Stimulated activated CD8-positive, alpha-beta memory T cell treated with anti-CD3 and anti-CD28 coated beads, Interleukin-15, amount 100 ng/mL, for 48 hours (primary cell): ENCODE measurements around the gene CPA1.

Experiments
- DNase-seq, 2 donors: peaks; one replicate each; pipeline ENCODE4 v3.0.0-alpha.2; 2020; ENCODE audit warnings: low read depth in 2 of 2

The CPA1 gene

DNA sequence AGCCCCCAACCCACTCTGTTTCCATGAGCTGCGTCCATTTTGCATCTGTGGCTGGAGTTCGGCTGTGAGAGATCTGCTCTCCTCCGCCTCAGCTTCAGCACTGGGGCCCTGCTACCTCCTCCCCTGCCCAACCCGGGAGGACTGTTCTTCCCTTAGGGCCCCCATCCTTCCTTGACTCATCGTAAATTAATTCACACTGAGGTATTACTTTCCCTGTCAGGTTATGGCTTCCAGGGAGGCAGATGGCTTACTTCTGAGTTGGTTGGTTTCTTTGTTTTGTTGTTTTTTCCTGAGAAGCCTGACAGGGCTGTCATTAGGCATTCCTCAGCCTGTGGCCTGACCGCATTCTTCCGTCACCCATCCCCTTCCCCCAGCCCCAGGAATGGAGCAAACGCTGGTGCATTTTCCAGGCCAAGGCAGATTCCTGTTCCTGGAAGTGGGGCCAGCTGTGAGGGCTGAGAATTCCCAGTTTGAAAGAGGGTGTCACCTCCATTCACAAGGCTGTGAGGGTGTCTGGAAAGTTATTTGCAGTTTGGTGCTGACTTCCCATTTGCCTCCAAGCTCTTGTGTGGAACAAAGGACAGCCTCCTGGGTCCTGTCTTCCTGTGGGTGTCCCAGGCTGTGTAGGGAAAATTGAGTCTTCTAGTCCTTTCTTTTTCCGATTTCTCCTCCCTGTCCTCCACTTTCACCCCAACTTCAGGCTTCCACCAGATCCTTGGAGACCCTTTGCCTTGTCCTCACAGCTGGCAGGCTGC, 24.0 kb upstream of the CPA1 start:
- no peak for DNase-seq

DNA sequence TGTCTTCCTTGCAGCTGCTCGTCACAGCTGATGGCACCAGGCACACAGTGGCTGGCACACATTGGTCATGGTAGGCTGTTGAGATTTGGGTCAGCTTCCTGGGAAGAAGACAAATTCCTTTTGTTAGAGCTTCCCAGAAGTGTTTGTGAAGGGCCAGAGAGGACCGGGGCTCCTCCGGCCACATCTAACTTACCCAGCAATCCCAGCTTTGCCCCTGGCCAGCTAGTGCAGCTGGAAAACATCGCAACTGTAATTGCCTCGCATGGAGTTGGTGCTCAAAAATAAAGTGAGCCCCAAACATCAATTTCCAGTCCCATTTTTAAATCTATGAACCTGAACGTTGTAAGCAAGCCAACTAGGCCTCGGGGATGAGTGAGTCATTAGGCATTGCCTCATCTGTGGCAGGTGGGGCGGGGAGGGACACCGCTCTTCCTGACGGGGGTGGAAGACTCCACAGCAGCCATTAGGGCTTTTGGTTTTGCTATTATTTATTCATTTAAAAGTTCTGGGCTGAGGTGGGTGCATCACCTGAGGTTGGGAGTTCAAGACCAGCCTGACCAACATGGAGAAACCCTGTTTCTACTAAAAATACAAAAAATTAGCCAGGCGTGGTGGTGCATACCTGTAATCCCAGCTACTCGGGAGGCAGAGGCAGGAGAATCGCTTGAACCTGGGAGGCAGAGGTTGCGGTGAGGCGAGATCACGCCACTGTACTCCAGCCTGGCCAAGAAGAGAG, 23.2 kb upstream of the CPA1 start:
- no peak for DNase-seq

DNA sequence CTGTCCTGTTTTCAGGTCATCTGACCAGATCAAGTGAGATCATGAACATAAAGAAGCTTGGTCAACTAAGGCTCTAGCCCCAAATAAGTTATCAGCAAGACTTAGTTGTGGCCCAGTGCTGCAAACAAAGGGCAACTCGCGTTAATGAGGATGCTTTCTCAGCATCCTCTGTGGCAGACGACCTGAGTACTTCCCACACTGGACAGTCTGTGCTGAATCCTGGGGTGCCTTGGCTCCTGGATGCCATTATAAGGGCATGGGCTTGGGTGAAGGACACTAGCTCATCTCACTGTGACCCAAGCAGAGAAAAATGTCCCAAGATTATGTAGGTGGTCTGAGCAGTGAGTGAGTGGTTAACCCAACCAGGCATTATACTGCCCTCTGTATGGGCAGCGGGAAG, 21.8 kb upstream of the CPA1 start:
- no peak for DNase-seq

DNA sequence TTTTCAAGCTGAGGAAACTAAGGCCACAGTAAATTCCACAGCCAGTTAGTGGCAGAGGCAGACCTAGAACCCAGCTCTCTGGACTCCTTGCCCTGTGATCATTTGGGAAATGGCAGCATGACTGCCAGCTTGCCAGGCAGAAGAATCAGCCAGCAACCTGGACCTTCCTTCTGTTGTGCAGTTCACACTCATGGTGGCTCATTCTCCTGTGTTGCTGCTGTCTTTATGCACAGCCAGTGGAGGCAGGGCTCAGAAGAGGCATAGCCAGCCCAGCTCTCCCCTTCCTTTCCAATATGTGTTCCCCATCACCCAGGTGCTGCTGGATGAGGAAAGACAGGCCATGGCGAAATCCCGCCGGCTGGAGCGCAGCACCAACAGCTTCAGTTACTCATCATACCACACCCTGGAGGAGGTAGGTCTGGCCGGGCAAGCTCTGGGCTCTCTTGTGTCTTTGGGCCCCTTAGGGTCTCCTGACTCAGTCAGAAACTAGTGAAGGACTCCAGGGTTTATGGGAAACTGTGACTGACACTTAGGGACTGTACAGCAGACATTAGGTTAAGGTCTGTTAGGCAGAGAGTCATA, 20.9 kb upstream of the CPA1 start:
- DNase-seq = no peak

DNA sequence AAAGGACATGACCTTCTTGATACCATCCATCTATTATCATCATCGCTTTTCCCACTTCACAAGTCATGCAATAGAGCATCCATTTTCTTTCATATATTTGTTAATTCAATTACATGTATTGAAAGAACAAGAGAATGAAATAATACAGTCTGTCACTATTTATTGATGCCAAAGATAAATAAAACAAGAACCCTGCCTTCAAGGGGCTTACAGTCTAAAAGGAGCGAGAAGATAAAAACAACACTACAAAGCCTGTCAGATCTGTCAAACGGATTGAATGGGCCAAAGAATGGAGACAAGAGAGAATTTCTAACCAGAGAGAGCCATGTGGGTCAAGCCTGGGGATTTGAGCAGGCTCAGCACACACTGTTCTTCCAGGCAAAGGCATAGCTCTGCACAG, 19.8 kb upstream of the CPA1 start:
- no peak for DNase-seq

DNA sequence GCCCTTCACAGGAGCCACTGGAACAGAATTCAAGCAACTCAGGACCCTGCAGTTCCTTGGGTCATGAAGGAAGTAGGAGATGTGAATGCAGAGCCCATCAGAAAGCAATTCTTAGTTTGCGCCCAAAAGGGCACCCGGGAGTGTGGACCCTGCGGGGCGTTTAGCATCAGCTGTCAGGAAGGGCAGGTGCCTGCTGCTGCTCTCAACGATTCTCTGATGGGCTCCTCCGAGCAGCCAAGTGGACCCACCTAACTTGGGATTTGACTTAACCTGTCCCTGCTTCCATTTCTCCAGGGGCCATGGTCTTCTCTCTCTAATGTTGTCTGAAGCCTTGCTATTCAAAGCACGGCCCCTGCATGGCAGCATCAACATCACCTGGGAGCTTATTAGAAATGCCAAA, 18.6 kb upstream of the CPA1 start:
- no peak for DNase-seq

DNA sequence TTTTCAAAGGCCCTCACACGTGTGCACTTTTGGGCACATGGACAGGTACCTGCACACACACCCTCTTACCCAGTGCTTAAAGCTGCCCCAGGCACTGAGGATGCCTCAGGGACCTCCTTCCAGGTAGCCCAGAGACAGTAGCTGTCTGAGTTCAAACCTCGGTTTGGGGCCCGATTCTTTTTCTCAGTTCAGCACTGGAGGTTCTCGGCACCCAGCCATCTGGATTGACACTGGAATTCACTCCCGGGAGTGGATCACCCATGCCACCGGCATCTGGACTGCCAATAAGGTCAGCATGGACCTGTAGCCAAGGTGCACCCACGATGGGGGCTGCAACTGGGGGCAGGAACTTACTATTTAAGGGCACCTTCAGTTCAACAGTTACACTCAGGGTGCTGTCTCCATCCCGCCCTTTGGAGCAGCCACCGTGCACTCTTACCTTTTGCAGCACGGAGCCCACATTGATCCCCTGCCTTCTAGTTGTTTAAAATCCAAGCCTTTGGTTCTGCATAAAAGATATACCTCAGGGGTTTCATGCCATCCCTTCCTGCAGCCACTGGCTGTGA, 18.0 kb upstream of the CPA1 start:
- no peak for DNase-seq

DNA sequence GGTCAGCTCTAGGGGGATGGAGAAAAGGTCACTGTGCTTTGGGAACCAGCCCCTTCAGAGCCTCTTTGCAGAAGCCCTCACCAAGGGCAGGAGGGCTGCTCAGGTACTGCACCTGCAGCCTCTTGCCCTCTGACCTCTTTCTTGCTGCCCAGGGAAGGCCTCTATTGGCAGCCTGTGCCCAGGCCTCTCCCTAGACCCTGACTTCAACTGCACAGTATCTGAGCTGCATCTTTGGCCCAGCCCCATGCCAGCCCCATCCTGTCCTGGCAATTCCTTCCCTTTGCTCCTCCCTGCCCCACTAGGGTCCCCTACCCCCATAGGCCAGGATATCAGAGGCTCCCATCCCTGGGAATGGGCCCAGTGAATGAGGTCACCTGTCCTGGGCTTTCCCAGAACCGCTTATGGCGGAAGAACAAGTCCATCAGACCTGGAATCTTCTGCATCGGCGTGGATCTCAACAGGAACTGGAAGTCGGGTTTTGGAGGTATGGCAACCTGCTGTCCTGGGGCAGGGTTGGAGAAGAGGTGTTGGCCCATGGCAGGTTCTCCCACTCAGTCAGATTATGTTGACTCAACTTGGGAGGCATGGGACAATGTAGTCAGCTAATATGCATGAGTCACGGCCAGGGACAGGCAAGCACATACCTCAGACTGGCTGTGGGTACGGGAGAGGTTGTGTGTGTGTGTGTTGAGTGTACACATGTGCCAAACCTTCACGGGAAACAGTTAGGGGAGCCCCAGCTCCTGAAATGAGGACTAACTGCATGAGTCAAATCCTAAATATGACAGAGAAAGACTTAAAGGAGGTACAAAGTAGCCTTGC, 17.1 kb upstream of the CPA1 start:
- DNase-seq = peak; percentile 37 to 73

DNA sequence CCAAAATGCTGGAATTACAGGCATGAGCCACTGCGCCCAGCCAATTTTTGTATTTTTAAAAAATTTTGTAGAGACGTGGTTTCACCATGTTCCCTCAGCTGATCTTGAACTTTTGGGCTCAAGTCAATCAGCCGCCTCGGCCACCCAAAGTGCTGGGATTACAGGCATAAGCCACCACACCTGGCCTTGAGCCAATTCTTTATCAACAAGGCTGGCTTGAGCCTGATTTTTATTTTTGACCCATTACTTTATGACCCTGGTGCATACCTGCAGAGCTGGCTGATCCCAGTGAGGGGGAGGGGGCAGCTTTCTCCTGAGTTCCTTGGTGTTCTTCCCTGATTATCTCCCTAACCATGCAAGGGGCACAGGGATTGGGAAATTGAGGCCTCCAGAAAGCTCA, 15.8 kb upstream of the CPA1 start:
- DNase-seq = no peak

DNA sequence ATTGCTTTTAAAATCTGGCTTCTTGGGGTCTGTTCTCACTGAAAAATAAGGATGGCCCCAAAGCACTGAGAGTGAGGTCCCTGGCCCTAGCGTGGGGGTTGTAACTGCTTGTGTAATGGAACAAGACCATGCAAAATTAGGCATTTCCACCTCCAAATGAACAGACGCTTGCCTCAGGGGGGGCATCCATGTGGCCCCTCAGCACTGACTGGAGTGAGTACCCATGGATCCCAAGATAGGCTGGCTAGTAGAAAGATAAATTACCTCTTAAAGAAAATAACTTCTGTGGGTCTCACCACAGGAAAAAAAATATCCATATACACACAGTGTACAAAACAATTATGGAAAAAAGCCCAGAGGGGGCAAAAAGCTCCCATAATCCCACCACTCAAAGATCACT, 15.2 kb upstream of the CPA1 start:
- no peak for DNase-seq

DNA sequence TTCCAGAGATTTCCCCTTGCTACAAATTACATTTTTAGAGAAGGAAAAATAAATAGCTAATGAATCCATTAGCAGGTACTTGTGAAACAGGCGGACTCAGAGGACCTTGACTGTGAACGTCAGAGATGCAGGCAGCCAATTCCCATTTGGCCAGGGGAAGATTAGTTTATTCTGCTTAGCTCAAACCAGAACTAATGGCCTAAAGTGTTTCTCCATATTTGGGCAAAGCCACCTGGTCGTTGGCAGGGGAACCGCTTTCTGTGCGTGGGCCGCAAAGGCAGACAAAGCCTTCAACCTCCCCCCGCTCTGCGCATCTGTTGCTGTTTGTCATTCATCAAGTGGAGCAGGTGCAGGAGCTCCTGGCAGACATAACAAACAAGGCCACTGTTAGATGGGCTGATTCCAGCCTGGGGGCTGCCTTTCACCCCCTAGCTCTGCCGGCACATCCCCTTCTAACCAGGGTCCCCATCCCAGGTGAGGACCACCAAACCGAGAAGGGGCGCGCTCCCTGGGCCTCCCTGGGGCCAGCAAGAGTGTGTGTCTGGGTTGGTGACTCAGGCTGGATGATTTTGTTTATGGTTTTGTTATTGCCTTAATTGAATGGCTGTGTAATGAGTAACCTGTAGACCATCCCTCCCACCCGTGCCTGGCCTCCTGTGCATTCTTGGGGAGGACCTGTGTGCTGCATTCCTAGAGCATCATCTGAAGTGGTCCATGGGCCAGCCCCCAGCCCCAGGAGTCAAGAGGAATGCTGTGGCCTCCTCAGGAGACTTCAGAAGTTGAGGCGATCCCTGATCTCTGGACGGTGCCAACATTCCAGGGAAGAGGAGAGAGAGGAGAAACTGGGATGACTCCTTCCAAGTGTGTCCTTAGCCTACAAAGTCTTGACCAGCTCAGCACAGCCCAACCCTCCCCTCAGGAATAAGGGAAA, 14.5 kb upstream of the CPA1 start:
- peak in 1 of 2 donors; percentile 11 for DNase-seq

DNA sequence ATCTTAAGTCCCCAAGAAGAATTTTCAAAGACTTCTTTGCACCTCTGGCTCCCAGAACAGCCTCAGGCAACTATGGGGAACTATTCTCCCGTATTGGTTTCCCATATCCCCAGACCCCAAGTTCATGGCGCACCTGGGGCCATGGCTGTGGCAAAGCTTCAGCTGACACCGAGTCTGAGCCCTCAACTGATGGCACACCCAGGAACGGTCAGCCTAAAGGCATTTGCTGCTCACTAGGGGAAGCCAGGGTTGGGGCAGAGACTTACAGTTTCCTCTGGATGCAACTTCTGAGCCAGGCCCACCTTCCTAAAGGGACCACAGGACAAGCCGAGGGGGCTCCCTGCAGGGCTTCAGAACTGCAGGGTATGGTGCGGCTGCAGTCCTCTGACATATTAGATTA, 13.7 kb upstream of the CPA1 start:
- DNase-seq = no peak

DNA sequence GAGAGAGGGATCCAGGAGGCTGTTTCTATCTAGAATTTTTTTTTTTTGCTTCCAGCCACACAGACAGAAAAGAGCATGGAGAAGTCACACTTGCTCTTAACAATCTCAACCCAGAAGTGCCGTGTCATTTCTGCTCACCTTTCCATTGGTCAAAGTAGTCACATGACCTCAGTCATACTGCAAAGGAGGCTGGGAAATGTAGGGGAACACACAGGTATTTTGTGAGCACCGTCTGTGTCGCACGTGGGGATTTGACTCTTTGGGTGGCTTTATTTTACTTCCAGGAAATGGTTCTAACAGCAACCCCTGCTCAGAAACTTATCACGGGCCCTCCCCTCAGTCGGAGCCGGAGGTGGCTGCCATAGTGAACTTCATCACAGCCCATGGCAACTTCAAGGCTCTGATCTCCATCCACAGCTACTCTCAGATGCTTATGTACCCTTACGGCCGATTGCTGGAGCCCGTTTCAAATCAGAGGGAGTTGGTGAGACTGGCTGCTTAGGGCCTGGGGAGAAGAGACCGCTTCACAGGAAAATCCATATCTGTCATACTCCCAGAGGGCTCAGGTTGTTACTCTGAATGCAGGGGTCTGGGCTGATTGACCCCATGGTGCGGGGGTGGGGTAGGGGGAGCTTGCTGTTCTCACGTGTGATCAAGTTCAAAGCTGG, 13.1 kb upstream of the CPA1 start:
- no peak for DNase-seq

DNA sequence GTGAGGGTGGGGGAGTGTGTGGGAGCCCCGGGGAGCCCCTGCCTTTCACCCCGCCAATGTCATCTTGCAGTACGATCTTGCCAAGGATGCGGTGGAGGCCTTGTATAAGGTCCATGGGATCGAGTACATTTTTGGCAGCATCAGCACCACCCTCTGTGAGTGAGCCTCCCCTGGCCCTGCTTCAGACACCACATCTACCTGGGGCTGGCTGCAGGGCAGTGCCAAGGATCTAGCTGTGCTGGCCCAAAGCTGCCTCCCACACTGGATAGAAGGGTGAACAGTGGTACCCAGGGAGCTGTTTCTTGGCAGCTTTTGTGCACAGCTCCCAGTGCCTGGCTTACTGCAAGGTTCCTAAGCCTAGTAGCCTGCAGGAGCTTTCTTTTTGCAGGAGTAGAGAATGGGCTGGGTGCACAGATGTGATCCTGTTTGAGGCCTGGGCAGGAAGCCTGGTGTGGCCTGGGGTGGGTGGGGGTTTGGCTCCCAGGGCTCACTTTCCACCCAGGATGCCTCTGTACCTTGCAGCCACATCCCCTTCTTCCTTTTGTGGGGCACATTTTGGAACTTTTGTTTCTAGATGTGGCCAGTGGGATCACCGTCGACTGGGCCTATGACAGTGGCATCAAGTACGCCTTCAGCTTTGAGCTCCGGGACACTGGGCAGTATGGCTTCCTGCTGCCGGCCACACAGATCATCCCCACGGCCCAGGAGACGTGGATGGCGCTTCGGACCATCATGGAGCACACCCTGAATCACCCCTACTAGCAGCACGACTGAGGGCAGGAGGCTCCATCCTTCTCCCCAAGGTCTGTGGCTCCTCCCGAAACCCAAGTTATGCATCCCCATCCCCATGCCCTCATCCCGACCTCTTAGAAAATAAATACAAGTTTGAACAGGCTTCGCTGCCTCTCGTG, 12.2 kb upstream of the CPA1 start:
- no peak for DNase-seq

DNA sequence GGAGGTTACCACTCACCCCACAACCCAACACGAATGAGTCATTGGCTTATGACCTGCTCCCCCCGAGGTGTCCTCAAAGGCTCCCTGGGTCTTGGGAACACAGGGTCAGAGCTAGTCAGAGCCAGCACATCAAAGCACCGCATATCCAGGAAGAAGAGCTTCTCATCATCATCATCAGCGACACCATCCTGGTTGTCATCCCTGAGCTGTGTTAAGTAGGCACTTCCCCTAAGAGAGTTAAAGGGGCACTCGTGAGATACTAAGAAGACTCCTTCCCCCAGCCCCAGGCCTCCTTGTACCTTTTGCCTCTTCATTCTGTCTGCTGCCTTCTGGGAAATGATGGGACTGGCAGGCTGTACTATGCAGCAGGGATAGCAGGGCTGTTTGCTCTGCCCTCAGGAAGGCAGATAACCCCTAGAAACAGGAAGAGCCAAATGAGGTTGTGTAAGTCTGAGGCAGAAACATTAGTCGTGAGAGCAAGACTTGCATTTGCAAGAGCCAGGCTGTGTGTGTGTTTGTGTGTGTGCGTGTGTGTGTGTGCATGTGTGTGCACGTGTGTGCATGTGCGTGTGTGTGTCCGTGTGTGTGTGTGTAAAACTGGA, 11.1 kb upstream of the CPA1 start:
- DNase-seq = no peak

DNA sequence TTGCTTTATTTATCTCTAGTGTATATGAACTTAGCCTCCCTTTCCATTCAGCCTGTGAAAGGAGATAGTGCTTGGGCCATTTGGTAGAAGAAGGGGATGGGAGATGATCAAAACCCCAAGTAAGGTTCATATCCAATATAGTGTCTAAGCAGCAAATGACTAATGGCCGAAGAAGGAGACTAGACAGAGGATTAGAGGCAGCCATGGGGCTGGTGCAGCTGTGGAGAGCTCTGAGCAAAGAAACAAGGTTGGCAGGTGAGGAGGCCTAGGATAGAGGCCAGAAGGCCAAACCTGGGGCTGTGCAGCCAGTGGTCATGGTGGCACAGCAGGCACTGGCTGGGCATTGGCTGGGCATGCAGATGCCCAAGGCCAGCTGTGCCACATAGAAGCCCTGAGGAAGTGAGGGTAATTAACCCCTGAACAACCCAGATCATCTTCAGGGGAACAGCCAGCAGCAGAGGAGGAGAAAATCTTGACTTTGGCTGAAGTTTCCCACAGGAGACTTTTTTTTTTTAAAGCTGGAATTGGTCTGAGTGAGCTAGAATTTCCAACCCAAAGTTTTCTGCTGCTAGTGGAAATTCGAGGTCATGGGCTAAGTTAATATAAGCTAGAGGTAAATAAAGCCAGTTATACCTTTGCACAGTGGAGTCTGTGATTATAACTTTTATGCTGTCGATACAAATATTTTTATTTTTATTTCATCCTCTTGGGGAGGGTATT, 10.3 kb upstream of the CPA1 start:
- no peak for DNase-seq

DNA sequence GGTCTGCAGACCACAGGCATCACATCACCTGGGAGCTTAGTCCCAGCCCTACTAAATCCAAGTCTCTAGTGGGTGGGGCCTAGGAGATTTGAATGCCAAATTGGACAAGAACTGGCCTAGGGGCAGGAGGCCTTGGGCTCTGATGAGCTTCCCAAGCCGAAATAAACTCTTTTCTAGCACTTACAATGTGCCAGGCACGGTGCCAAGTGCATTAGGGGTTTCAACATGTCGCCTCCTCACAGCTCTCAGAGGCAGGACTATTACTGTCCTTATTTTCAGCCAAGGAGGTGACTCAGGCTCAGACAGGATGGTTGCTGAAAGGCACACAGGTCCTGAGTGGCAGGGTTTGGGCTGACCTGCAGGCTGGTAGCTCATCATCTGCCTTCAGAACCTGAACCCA, 9.2 kb upstream of the CPA1 start:
- DNase-seq = no peak
